T-helper 2 cell (primary cell): ENCODE measurements around the gene NPFFR1.
"Not testable (repeated sequence)": the region's sequence is repeated elsewhere in the genome, so short reads cannot be mapped to it uniquely, and the experiment has no call there.

Experiments used
- DNase-seq, 5 experiments: peaks; one replicate each; pipeline versions ENCODE4 v3.0.0 to v3.0.0-alpha.2; 2012 to 2022

Gene NPFFR1

DNA sequence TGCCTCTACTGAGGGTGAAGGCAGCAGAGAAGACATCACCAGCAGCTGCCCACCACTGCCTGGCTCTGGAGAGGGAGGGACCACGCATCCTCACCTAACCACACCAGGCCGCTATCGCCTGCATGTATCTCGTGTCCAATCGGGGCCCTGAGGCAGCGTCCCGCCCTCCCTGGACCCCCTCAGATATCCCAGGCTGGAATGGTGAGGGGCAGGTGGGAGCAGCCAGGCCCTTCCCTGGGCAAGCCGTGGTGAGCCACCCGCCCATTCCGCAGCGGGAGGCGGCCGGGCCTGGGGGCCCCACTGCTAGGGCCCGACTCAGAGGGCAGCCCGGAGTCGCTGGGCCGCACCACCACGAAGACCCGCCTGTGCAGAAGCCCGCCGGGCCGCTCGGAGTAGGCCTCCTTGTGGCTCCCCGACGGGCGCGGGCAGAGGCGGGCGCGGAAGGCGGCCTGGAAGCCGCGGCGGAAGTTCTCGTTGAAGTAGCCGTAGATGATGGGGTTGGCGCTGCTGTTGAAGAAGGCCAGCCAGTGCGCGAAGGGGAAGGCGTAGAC, 29.0 kb downstream of the NPFFR1 start:
- DNase-seq, result no peak

DNA sequence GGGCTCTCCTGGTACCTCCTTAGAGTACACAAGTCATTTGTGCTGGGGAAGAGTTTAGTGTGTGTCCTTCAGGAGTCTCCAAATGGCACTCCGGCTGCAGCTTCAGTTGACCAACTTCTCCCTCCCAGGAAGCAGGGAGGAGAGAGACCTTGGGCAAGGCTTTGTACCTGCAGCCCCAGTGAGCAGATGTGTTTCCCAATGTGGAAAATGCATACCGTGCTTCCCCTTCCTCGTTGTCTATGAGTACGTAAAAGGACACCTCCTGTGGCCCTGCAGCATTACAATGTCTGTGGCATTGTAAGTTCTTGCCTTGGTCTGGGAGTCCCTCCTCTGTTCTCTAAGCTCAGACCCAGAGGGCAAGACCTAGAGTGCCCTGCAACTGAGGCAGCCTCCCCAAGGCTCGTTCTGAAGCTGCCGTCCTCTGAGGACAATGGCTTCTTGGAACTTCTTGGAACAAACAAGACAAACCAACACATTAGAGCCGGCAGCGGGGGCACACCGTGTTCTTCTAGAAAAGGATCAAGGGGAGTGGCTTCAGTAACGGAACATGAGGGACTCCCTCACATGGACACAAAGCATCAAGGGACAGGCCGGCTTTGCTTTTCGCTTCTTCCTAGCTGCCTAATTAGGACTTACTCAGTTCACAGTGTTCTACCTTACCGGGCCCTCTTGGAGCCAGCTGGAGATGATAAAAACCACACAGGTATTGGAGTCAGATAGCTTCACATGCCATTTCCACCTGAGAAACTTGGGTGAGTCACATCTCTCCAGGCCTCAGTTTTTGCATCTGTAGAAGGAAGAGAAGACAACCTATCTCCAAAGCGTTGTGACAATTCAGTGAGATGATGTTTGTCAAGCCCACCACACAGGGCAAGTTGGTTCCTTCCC, 29.7 kb downstream of the NPFFR1 start:
- no peak for DNase-seq

DNA sequence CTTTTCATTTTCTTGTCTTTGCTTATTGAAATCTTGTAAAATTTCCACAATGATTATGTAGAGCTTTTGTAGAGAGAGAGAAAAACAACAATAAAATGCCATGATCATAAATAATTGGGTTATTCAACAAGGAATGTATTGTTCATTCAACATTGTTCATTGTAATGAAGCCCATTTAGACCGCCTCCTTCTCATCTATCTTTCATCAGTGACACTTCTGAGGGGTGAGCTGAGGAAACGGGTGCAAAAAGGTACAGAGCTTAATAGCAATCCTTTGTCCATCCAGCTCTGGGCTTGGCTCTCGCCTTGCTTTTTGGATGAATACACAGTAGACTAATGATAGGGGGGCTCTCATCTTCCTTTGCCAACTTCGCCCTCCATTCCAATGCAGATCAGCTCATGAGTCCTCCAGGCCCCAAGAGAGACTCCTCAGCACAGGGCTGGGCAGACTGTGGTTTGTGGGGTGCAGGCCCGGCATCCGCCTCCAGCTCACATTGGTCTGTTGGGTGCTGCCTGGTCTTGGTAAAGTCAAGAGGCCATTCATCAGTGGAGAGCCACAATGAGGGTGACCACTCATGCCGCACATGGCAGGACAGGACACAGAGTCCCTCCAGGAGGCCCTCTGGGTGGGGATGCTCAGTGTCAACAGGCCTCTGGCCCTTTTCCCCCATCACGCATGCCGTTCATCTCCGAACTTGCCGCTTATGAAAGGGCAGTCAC, 32.7 kb downstream of the NPFFR1 start:
- no peak for DNase-seq

DNA sequence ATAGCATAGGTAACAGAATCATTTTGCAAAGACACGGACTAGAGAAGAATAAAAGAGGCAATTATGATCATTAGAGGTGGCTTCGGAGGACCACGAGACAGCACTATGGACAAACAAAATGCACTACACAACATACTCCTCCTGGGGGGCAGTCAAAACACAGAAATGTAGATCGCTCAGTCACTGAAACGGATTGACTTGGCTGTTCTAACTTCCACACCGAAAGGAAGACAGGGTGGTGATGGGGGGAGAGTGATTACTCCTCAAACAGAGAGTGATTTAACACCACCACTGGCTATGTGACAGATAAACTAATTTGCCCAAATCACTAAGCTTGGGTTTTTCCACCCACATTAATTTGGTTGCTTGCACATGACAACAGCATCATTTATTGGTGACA, 36.4 kb downstream of the NPFFR1 start:
- no peak for DNase-seq

DNA sequence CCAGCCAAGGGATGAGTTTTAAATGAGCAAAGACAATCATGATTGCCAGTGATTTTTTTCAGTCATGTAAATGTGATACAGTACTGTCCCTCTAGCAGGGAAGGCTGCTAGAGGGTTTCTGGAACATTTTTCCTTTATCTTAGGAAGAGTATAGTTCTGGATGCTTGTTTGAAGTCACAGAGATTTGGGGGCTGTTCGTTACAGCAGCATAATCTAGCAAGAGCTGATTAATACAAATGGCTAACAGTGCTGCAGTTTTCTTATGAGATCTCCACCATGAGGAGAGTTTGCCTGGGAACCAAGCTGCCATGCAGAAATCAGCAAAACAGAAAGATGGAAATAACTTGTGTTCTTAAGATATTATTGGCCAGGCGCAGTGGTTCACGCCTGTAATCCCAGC, 42.7 kb downstream of the NPFFR1 start:
- DNase-seq, result no peak

DNA sequence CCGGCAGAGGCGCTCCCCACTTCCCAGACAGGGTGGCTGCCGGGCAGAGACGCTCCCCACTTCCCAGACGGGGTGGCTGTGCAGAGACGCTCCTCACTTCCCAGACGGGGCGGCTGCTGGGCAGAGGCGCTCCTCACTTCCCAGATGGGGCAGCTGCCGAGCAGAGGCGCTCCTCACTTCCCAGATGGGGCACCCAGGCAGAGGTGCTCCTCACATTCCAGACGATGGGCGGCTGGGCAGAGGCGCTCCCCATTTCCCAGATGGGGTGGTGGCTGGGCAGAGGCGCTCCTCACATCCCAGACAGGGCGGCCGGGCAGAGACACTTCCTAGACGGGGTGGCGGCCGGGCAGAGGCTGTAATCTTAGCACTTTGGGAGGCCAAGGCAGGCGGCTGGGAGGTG, 43.8 kb downstream of the NPFFR1 start:
- DNase-seq, result not testable (repeated sequence)

DNA sequence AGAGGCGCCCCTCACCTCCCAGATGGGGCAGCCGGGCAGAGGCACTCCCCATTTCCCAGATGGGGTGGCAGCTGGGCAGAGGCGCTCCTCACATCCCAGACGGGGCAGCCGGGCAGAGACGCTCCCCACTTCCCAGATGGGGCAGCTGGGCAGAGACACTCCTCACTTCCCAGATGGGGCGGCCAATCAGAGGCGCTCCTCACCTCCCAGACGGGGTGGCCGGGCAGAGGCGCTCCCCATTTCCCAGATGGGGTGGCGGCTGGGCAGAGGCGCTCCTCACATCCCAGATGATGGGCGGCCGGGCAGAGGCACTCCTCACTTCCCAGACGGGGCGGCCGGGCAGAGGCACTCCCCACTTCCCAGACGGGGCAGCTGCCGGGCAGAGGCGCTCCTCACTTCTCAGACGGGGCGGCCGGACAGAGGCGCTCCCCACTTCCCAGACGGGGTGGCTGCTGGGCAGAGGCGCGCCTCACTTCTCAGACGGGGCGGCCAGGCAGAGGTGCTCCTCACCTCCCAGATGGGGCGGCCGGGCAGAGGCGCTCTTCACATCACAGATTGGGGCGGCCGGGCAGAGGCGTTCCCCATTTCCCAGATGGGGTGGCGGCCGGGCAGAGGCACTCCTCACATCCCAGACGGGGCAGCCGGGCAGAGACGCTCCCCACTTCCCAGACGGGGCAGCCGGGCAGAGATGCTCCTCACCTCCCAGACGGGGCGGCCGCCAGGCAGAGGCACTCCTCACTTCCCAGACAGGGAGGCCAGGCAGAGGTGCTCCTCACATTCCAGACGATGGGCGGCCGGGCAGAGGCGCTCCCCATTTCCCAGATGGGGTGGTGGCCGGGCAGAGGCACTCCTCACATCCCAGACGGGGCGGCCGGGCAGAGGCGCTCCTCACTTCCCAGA, 44.5 kb downstream of the NPFFR1 start:
- DNase-seq, result not testable (repeated sequence)

DNA sequence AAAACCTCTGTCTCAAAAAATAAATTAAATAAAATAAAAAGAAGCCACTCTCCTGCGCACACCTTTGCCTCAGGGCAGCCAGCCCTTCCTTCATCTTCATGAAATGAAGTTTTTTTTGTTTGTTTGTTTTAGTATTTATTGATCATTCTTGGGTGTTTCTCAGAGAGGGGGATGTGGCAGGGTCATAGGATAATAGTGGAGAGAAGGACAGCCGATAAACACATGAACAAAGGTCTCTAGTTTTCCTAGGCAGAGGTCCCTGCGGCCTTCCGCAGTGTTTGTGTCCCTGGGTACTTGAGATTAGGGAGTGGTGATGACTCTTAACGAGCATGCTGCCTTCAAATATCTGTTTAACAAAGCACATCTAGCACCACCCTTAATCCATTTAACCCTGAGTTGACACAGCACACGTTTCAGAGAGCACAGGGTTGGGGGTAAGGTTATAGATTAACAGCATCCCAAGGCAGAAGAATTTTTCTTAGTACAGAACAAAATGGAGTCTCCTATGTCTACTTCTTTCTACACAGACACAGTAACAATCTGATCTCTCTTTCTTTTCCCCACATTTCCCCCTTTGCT, 45.8 kb downstream of the NPFFR1 start:
- not testable (repeated sequence) for DNase-seq

DNA sequence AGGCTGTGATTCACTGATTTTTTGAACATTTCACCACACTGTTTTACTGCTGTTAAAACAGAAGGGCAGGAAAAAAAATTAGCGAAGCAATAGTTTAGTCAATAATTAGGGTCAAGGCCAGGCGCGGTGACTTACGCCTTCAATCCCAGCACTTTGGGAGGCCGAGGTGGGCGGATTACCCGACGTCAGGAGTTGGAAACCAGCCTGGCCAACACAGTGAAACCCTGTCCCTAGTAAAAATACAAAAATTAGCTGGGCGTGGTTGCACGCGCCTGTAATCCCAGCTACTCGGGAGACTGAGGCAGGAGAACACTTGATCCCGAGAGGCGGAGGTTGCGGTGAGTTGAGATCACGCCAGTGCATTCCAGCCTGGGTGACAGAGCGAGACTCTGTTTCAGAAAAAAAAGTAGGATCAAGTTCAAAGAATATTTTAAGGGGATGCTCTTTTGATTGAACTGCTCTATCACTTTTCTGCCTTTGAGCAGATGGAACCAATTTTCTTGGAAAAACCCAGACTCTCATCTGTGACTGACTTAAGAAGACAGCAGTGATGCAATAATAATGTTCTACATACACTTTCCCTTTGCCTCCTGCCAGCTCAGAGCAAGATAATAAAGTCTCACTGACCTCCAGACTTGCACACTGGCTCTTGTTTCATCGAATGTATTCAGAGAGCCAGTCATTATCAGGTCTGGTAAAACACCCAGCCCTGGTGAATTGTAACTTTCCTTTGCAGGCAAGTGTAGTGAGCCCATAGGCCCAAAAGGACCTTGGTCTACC, 48.9 kb downstream of the NPFFR1 start:
- no peak for DNase-seq

DNA sequence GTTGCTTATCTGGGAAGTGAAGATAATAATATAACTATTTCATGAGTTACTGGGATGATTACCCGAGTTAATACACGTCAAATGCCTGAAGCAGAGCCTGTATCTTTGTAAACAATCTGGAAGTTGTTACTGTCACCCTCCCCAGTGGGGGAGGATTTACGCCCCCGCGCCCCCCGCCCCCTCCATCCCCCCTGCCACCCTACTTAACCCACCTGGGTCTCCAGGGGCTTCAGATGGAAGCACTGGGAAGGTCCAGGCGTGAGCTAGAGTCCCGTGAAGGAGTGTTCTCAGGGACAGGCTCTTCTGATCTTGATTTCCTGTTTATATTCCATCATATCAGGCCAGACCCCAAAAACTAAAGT, 49.9 kb downstream of the NPFFR1 start:
- DNase-seq, result no peak

DNA sequence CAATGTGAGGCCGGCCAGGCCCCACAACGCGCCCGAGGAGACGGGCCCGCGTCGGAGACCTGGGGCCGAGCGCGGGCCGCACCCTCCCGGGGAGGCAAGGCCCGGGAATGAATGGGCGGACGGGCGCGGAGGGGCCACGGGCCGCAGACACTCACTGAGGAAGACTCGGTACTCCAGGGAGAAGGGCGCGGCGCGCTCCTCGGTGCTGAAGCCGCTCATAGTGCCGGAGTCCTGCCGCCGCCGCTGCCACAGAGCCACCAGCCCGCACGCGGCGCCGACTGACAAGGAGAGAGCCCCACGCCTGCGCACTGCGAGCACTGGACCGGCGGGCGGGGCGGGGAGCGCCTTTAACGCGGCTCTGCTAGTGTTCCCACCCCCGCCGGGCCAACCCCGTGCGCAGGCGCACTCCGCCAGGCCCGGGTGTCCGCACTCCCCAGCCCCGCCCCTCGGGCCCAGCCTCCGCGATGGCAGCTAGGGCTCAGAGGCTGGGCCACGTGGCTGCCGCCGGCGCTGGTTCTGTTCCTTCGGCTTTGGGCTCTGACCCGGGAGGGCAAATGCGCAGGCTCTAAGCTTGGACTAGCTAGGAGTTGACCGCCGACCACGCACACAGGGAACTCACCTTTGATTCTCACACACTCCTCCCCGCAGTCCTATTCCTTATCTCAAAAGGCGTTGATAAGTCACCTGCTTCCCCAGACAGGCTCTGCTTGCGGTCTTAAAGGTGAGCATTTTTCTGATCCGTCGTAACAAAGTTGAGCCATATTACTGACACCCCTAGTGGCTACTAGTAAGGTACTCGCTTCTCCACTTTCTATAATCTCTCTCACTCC, 50.5 kb downstream of the NPFFR1 start, which contains the start of gene PPA1:
PPA1 (minus strand) TSS at position 321 of the 830 bp plus-strand sequence; CDS start at position 219, 102 bp downstream.
- peak; percentile 97 to 99 (median 99) for DNase-seq

DNA sequence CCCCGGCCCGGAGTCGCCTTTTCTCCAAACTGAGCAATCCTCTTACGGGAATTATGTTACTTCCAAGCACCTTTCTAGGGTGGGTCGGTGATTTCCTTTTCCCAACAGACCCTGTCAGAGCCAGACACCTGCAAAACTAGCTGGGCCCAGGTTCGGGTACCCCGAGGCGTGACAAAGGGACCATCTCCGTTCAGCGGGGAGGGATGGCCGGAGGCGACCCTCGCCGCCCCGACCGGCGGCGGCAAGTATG, 51.0 kb downstream of the NPFFR1 start:
- DNase-seq, result no peak

DNA sequence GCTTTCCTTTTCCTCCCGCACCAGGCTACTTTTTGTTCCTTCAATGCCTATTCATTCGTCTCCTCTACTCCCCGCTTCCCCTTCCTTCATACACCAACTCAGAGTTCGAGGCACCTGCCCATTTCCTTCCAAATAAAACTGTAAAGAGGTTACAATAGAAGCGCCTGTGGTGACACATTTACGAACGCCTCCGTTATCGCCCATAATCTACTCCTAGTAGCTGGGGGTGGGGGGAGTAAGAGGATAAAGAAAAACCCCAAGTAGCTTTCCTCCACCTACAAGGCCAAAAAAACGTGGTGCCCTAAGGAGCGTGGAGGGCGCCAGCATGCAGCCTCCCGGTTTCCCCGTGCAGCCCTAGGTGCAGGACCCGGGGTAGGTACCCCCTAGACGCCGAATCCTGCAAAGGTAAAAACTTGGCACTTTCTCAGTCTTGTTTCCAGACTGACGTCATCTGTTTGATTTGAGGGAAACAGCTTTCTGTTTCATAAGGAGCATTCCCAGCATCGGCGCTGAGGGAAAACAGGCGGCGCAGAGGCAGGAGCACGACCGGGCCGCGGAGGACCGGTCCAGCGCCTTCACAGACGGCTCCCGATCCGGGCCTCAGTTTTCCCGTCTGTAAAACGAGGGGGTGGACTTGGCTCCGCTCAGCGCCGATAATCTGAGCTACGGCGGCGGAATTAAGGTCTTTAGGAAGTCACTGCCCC, 51.5 kb downstream of the NPFFR1 start:
- DNase-seq, result peak in 4 of 5 experiments; percentile 12 to 84 (median 37)

DNA sequence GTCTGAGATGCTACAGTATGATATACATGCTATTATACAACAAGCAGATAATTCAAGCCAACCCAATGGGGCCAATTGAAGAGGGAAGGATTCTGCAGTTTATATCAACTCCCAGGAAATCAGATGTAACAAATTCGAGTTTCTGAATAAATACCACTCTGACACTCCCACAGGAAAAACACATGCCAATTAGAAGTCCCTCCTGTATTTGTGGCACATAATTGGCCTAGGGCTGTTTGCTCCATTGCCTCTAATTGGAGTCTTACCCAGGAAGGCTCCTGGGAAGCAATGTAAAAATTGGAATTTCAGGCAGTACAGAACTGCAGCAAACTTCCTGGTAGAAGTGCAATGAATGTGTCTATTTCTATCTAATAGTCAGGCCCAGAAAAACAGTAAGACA, 55.3 kb downstream of the NPFFR1 start:
- no peak for DNase-seq

DNA sequence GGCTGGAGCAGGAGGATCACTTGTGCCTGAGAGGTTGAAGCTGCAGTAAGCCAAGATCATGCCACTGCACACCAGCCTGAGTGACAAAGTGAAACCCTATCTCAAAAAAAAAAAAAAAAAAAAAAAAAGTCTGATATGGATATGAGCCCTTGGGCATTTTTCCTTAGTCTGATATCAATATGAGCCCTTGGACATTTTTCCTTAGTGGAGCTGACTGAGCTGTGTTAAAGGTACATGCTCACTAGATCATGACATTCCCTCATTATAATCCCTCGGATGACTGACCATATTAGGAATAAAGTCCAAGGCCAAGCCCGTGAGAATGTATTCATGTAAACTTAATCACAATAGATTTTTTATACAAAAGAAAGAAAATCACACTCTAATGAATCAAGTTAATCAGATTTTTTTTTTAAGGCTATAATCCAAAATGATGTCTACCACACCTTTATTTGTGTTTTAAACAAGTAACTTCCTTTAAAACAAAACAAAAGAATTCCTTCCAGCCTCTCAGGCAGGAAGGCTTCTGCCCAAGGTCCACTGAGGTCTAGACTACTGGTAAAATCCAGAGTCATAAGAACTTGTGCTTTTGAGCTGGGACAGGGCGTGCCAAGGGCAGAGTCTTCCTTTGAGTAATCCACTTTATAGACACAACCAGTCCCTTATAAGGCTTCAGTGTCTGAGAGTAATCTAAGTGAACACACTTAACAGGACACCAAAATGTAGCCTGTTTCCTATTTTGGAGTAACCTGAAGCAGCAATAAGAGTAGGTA, 56.1 kb downstream of the NPFFR1 start:
- DNase-seq, result peak in 1 of 5 experiments; percentile 27

DNA sequence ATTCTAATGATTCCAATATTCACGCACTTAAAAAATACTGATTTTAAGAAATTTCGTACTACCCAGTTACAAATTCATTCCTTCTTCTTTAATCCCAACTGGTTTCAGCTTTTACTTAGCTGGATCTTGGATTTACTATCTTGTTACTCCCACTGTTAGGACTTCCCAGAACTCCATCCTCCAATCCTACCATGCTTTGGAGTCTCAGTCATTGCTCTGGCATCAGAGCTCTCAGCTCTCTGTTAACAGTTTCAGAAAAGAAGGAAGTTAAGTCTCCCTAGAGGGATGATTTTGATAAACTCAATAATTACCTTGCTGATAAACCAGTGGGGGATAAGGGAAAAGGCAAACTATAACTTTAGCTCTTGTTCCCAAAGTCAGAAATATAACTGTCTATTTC, 60.1 kb downstream of the NPFFR1 start:
- no peak for DNase-seq

DNA sequence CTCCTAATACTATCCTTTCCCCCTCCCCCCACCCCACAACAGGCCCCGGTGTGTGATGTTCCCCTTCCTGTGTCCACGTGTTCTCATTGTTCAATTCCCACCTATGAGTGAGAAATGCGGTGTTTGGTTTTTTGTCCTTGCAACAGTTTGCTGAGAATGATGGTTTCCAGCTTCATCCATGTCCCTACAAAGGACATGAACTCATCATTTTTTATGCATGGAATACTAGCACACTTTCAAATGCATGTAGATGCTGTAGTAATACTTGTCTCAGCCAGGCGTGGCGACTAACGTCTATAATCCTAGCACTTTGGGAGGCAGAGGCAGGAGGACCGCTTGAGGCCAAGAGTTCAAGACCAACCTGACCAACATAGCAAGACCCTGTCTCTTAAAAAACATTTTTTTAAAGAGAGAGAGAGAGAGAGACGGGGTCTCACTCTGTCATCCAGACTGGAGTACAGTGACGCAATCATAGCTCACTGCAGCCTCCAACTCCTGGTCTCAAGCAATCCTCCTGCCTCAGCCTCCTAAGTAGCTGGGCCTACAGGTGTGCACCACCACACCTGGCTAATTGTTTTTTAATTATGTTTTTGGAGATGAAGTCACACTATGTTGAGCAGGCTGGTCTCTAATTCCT, 60.9 kb downstream of the NPFFR1 start:
- not testable (repeated sequence) for DNase-seq

DNA sequence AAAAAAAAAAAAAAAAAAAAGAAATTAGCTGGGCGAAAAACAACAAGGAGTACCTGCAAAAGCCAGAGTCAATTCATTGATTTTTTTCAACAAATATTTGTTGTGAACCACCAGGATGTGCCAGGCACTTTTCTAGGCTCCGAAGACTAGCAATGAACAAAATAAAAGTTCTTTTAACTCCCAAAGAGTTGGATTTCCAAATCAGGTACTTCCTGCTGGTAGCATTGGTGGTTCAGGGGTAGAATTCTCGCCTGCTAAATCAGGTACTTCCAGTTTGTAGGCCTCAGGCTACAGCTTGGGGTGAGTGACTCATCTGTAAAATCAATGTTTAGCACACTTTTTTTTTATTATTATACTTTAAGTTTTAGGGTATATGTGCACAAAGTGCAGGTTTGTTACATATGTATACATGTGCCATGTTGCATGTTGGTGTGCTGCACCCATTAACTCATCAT, 61.4 kb downstream of the NPFFR1 start:
- DNase-seq, result peak in 1 of 5 experiments; percentile 34

DNA sequence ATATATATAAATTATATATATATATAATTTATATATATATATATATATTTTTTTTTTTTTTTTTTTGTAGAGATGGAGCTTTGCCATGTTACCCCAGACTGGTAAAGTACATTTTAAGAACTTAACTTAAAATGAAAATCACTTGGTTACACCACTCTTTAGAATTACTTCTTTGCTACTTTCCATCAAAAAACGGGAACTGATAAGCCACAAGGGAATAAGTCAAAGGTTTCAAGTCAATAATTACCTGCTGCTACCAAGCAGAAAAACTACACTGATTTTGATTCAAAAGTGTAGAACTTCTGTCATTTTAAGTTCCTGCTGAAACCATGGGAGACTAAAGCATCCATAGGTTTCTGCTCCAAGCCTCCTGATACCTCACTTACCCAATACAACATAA, 62.8 kb downstream of the NPFFR1 start:
- DNase-seq, result no peak
